Fibroblast of peridontal ligament (primary cell): ENCODE measurements around the gene EQTN.

Experiments
- DNase-seq: peaks from one replicate; pipeline ENCODE4 v3.0.0-alpha.2; 2010; ENCODE audit errors: extremely low read depth

Gene EQTN

GRCh38 chr9:27297050-27297449, at the start of gene EQTN:
Gene EQTN, minus strand, starts transcription at chr9:27297150. Its CDS starts 95 bp downstream, at chr9:27297055.
- no peak for DNase-seq

- no peak for DNase-seq
These were observed 47.8 kb upstream of the EQTN start for GRCh38 chr9:27344776-27345175.

- DNase-seq: no peak
These were observed 44.8 kb upstream of the EQTN start for GRCh38 chr9:27341545-27342294.

GRCh38 chr9:27340961-27341511, 44.1 kb upstream of the EQTN start:
- no peak for DNase-seq

- DNase-seq: no peak
These were observed 43.3 kb upstream of the EQTN start for GRCh38 chr9:27340285-27340674.

- no peak for DNase-seq
These were observed 42.8 kb upstream of the EQTN start for GRCh38 chr9:27339661-27340284.

- DNase-seq: no peak
These were observed 41.6 kb upstream of the EQTN start for GRCh38 chr9:27338527-27338903.

GRCh38 chr9:27337833-27338526, 41.0 kb upstream of the EQTN start:
- DNase-seq: no peak

- no peak for DNase-seq
These were observed 40.3 kb upstream of the EQTN start for GRCh38 chr9:27337236-27337635.

- no peak for DNase-seq
These were observed 39.9 kb upstream of the EQTN start for GRCh38 chr9:27336829-27337228.

GRCh38 chr9:27336126-27336525, 39.2 kb upstream of the EQTN start:
- no peak for DNase-seq

- DNase-seq: no peak
These were observed 38.1 kb upstream of the EQTN start for GRCh38 chr9:27335075-27335474.

- DNase-seq: peak; percentile 88
These were observed 36.5 kb upstream of the EQTN start for GRCh38 chr9:27333241-27334052.

GRCh38 chr9:27331393-27331792, 34.4 kb upstream of the EQTN start:
- no peak for DNase-seq

GRCh38 chr9:27329291-27329690, 32.3 kb upstream of the EQTN start:
- DNase-seq: no peak

GRCh38 chr9:27328483-27328882, 31.5 kb upstream of the EQTN start:
- no peak for DNase-seq

- no peak for DNase-seq
These were observed 14.2 kb upstream of the EQTN start for GRCh38 chr9:27311184-27311583.

GRCh38 chr9:27310582-27310981, 13.6 kb upstream of the EQTN start:
- DNase-seq: no peak

- no peak for DNase-seq
These were observed 11.9 kb upstream of the EQTN start for GRCh38 chr9:27308691-27309390.

- DNase-seq: no peak
These were observed 7.6 kb upstream of the EQTN start for GRCh38 chr9:27304521-27304920.

- DNase-seq: no peak
These were observed 6.3 kb upstream of the EQTN start for GRCh38 chr9:27303219-27303618.
